Mesendoderm (in vitro differentiated cells): Measurements from ENCODE around the gene KCND3.

Experiments
- DNase-seq: peaks from one replicate; pipeline ENCODE4 v3.0.0; 2013
- H2AK5ac ChIP-seq: 2 replicates; pipeline ENCODE4 v1.6.1; 2013; ENCODE audit warnings: low read length, inconsistent platforms
- H2BK120ac ChIP-seq: 2 replicates; pipeline ENCODE4 v1.6.1; 2013; ENCODE audit warnings: low read depth, mild to moderate bottlenecking, low read length, moderate library complexity, mixed read lengths
- H2BK15ac ChIP-seq: replicated peaks from 2 replicates; pipeline ENCODE4 v1.6.1; 2013; ENCODE audit warnings: low read depth, mild to moderate bottlenecking, moderate library complexity
- H2BK5ac ChIP-seq: 2 replicates; pipeline ENCODE4 v1.6.1; 2013; ENCODE audit warnings: low read length, inconsistent platforms
- H3K18ac ChIP-seq: 2 replicates; pipeline ENCODE4 v1.6.1; 2013; ENCODE audit warnings: mild to moderate bottlenecking, low read length, mixed read lengths
- H3K23ac ChIP-seq: one replicate; pipeline ENCODE4 v1.6.1; 2013; ENCODE audit warnings: low read length
- H3K27ac ChIP-seq: 2 replicates; pipeline ENCODE4 v1.5.1; 2013; ENCODE audit warnings: low read depth, mild to moderate bottlenecking, inconsistent platforms, low read length, moderate library complexity
- H3K27me3 ChIP-seq: 2 replicates; pipeline ENCODE4 v1.6.1; 2013; ENCODE audit warnings: low read length, control low read depth, mild to moderate bottlenecking, inconsistent platforms; ENCODE audit not compliant: insufficient read depth, poor library complexity
- H3K36me3 ChIP-seq: 2 replicates; pipeline ENCODE4 v1.6.1; 2013; ENCODE audit warnings: low read length, inconsistent platforms; ENCODE audit not compliant: control insufficient read depth, insufficient read depth
- H3K4ac ChIP-seq: one replicate; pipeline ENCODE4 v1.6.1; 2013; ENCODE audit warnings: low read depth, mild to moderate bottlenecking, low read length, moderate library complexity
- H3K4me1 ChIP-seq: 2 replicates; pipeline ENCODE4 v1.6.1; 2013; ENCODE audit warnings: low read depth, low read length, inconsistent platforms; ENCODE audit not compliant: control insufficient read depth
- H3K4me2 ChIP-seq: 2 replicates; pipeline ENCODE4 v1.6.1; 2013; ENCODE audit warnings: low read length
- H3K4me3 ChIP-seq: 2 replicates; pipeline ENCODE4 v1.5.1; 2013; ENCODE audit warnings: mild to moderate bottlenecking, low read length
- H3K56ac ChIP-seq: one replicate; pipeline ENCODE4 v1.6.1; 2013; ENCODE audit warnings: low read length
- H3K79me1 ChIP-seq: 2 replicates; pipeline ENCODE4 v1.6.1; 2013; ENCODE audit warnings: low read length, inconsistent platforms
- H3K79me2 ChIP-seq: 2 replicates; pipeline ENCODE4 v1.6.1; 2013; ENCODE audit warnings: mild to moderate bottlenecking, low read length; ENCODE audit not compliant: control insufficient read depth, insufficient read depth
- H3K9ac ChIP-seq: 2 replicates; pipeline ENCODE4 v1.6.1; 2013; ENCODE audit warnings: low read length, inconsistent platforms
- H4K5ac ChIP-seq: one replicate; pipeline ENCODE4 v1.6.1; 2013; ENCODE audit warnings: low read length
- H4K8ac ChIP-seq: one replicate; pipeline ENCODE4 v1.6.1; 2013; ENCODE audit warnings: low read depth, mild to moderate bottlenecking, control low read depth, low read length, moderate library complexity
- WGBS: extraction: QIAGEN DNeasy Blood & Tissue Kit; methylation state at CpG from one replicate; pipeline ENCODE4 v1.1.7; 2013; ENCODE audit warnings: low lambda C conversion rate, missing lambda C conversion rate; ENCODE audit not compliant: insufficient coverage; ENCODE audit errors: extremely low coverage; 5-methylcytosine and 5-hydroxymethylcytosine counted together

KCND3 gene

GRCh38 chr1:111882986-111883560 lies 106.4 kb downstream of the KCND3 start:
- Histone ChIP-seq H3K4ac (no peak overlapping the region), H3K4me2 (no peak overlapping the region), H2AK5ac (no peak overlapping the region), H3K36me3 (no peaks in the 10 kb centered on the region), H3K23ac (no peak overlapping the region), H3K9ac (no peak overlapping the region), H3K18ac (no peak overlapping the region), H3K27ac (no peak overlapping the region), H3K4me1 (no peaks in the 10 kb centered on the region), H3K79me2 (no peaks in the 10 kb centered on the region), H3K79me1 (no peaks in the 10 kb centered on the region), H4K5ac (no peak overlapping the region), H2BK120ac (no peak overlapping the region), H3K56ac (no peak overlapping the region), H3K27me3 (no peaks in the 10 kb centered on the region), H4K8ac (no peak overlapping the region), H2BK15ac (no peak overlapping the region), H3K4me3 (no peak overlapping the region), H2BK5ac (no peak overlapping the region)
- no peak for DNase-seq
- WGBS: no CpG with 5 or more reads among the region's 10 CpGs

- H3K9ac ChIP-seq: no peak overlapping the region
- H3K36me3 ChIP-seq: no peaks in the 10 kb centered on the region
- no peak overlapping the region for H3K4me3 ChIP-seq
- H3K56ac ChIP-seq: no peak overlapping the region
- H3K4ac ChIP-seq: no peak overlapping the region
- no peak overlapping the region for H3K23ac ChIP-seq
- H2BK120ac ChIP-seq: no peak overlapping the region
- H3K18ac ChIP-seq: no peak overlapping the region
- no CpG with 5 or more reads among the region's 6 CpGs for WGBS
- no peak for DNase-seq
- H3K27me3 ChIP-seq: no peaks in the 10 kb centered on the region
- no peaks in the 10 kb centered on the region for H3K79me1 ChIP-seq
- no peaks in the 10 kb centered on the region for H3K4me1 ChIP-seq
- no peaks in the 10 kb centered on the region for H3K79me2 ChIP-seq
- H2BK5ac ChIP-seq: no peak overlapping the region
- no peak overlapping the region for H3K27ac ChIP-seq
- no peak overlapping the region for H4K5ac ChIP-seq
- H3K4me2 ChIP-seq: no peak overlapping the region
- no peak overlapping the region for H4K8ac ChIP-seq
- H2AK5ac ChIP-seq: no peak overlapping the region
- H2BK15ac ChIP-seq: no peak overlapping the region
Measured at GRCh38 chr1:111882559-111882958, 106.9 kb downstream of the KCND3 start.

- Histone ChIP-seq H3K23ac (no peak overlapping the region), H3K56ac (no peak overlapping the region), H2BK120ac (no peak overlapping the region), H3K4me2 (no peak overlapping the region), H3K27me3 (no peaks in the 10 kb centered on the region), H4K8ac (no peak overlapping the region), H3K27ac (no peak overlapping the region), H2AK5ac (no peak overlapping the region), H3K36me3 (no peaks in the 10 kb centered on the region), H2BK15ac (no peak overlapping the region), H2BK5ac (no peak overlapping the region), H3K9ac (no peak overlapping the region), H3K4me3 (no peak overlapping the region), H3K79me1 (no peaks in the 10 kb centered on the region), H3K4ac (no peak overlapping the region), H4K5ac (no peak overlapping the region), H3K4me1 (no peaks in the 10 kb centered on the region), H3K18ac (no peak overlapping the region), H3K79me2 (no peaks in the 10 kb centered on the region)
- no peak for DNase-seq
- WGBS: no CpG with 5 or more reads among the region's 17 CpGs
Measured at GRCh38 chr1:111880881-111881837, 108.3 kb downstream of the KCND3 start.

GRCh38 chr1:111879081-111879480 lies 110.4 kb downstream of the KCND3 start:
- H3K23ac ChIP-seq: no peak overlapping the region
- H3K79me1 ChIP-seq: no peaks in the 10 kb centered on the region
- no peak overlapping the region for H3K4me2 ChIP-seq
- H4K8ac ChIP-seq: no peak overlapping the region
- DNase-seq: no peak
- H3K4me1 ChIP-seq: no peaks in the 10 kb centered on the region
- H3K4ac ChIP-seq: no peak overlapping the region
- no peaks in the 10 kb centered on the region for H3K36me3 ChIP-seq
- no peak overlapping the region for H3K9ac ChIP-seq
- no peak overlapping the region for H3K27ac ChIP-seq
- no peaks in the 10 kb centered on the region for H3K27me3 ChIP-seq
- no peak overlapping the region for H3K4me3 ChIP-seq
- H3K79me2 ChIP-seq: no peaks in the 10 kb centered on the region
- WGBS: no CpG with 5 or more reads among the region's 4 CpGs
- H3K18ac ChIP-seq: no peak overlapping the region
- no peak overlapping the region for H2BK120ac ChIP-seq
- no peak overlapping the region for H2BK5ac ChIP-seq
- no peak overlapping the region for H2AK5ac ChIP-seq
- no peak overlapping the region for H2BK15ac ChIP-seq
- no peak overlapping the region for H4K5ac ChIP-seq
- no peak overlapping the region for H3K56ac ChIP-seq

GRCh38 chr1:111878649-111879048 lies 110.8 kb downstream of the KCND3 start:
- Histone ChIP-seq H2AK5ac (no peak overlapping the region), H2BK15ac (no peak overlapping the region), H3K36me3 (no peaks in the 10 kb centered on the region), H3K4ac (no peak overlapping the region), H3K79me1 (no peaks in the 10 kb centered on the region), H4K5ac (no peak overlapping the region), H3K23ac (no peak overlapping the region), H3K4me3 (no peak overlapping the region), H3K18ac (no peak overlapping the region), H2BK120ac (no peak overlapping the region), H3K4me1 (no peaks in the 10 kb centered on the region), H2BK5ac (no peak overlapping the region), H3K9ac (no peak overlapping the region), H3K56ac (no peak overlapping the region), H3K27ac (no peak overlapping the region), H4K8ac (no peak overlapping the region), H3K79me2 (no peaks in the 10 kb centered on the region), H3K27me3 (no peaks in the 10 kb centered on the region), H3K4me2 (no peak overlapping the region)
- no CpG with 5 or more reads among the region's 1 CpG for whole genome bisulfite sequencing
- no peak for DNase-seq
